A673 (cell line): ENCODE results near the gene QKI. TPM values are rescaled to one million over a fixed set of nuclear protein-coding genes. Genes with fewer than 3 reads are reported as not detected.

ENCODE experiments used
- BruUV-seq: library from RNA; stranded (reverse); fragments of 400-500 nt; replicated peaks from 2 replicates; lab custom pipeline; 2021; lab: Mats Ljungman, UMichigan
- CTCF ChIA-PET: fragments of 300-600 bp; sonication (Branson Sonifier 250); formaldehyde crosslinking; loops from one replicate; lab custom pipeline; 2022; ENCODE audit warnings: antibody characterized with exemption; lab: Charles Lee
- POLR2A ChIA-PET: fragments of 300-600 bp; sonication (Branson Sonifier 250); formaldehyde crosslinking; loops from one replicate; lab custom pipeline; 2022; ENCODE audit warnings: antibody characterized with exemption; ENCODE audit not compliant: low non-redundant PET; lab: Charles Lee
- DNase-seq: peaks from one replicate; pipeline ENCODE4 v3.0.0-alpha.2; 2015; ENCODE audit warnings: low spot score
- H3K27ac ChIP-seq: fragments of 200-600 bp; sonication (generic); 2 replicates; pipeline ENCODE4 v1.5.1; 2016; ENCODE audit warnings: mixed run types, low read depth, mild to moderate bottlenecking, mixed read lengths, antibody characterized with exemption, low read length; ENCODE audit not compliant: poor library complexity, severe bottlenecking
- H3K27me3 ChIP-seq: fragments of 200-600 bp; sonication (generic); replicated peaks from 2 replicates; pipeline ENCODE4 v1.6.1; 2017; ENCODE audit warnings: mixed run types, low read depth, mild to moderate bottlenecking, mixed read lengths, antibody characterized with exemption, low read length; ENCODE audit not compliant: insufficient read depth, poor library complexity
- H3K36me3 ChIP-seq: fragments of 200-600 bp; sonication (generic); 2 replicates; pipeline ENCODE4 v1.6.1; 2016; ENCODE audit warnings: mixed run types, mild to moderate bottlenecking, mixed read lengths, antibody characterized with exemption, low read length; ENCODE audit not compliant: insufficient read depth, poor library complexity, severe bottlenecking
- H3K4me1 ChIP-seq: fragments of 200-600 bp; sonication (generic); 2 replicates; pipeline ENCODE4 v1.6.1; 2017; ENCODE audit warnings: mixed run types, mild to moderate bottlenecking, mixed read lengths, antibody characterized with exemption, low read length; ENCODE audit not compliant: insufficient read depth, poor library complexity, severe bottlenecking
- H3K4me3 ChIP-seq: fragments of 200-600 bp; sonication (generic); 2 replicates; pipeline ENCODE4 v1.5.1; 2016; ENCODE audit warnings: low read depth, mixed run types, mild to moderate bottlenecking, mixed read lengths, low read length; ENCODE audit not compliant: poor library complexity, severe bottlenecking
- H3K9me3 ChIP-seq: fragments of 200-600 bp; sonication (generic); 2 replicates; pipeline ENCODE4 v1.6.1; 2016; ENCODE audit warnings: mixed run types, low read depth, mild to moderate bottlenecking, mixed read lengths, antibody characterized with exemption, low read length; ENCODE audit not compliant: poor library complexity, severe bottlenecking
- CTCF ChIP-seq: fragments of 300-800, 200-600 bp; sonication (generic); conservative IDR thresholded peaks from 2 replicates; pipeline ENCODE4 v1.5.1; 2017; ENCODE audit warnings: low read depth, mild to moderate bottlenecking, antibody characterized with exemption, low read length, moderate library complexity, mixed read lengths
- EZH2 ChIP-seq: fragments of 200-600 bp; sonication (generic); IDR thresholded peaks from 2 replicates; pipeline ENCODE4 v1.6.1; 2017; ENCODE audit warnings: borderline replicate concordance, low read depth, mild to moderate bottlenecking, mixed read lengths, antibody characterized with exemption, low read length; ENCODE audit not compliant: poor library complexity, severe bottlenecking
- intact Hi-C: fragments of 100-400 bp; cut with micrococcal nuclease; formaldehyde crosslinking; loops from one replicate; pipeline ENCODE4 v1.10.0; 2022; ENCODE audit not compliant: unreplicated experiment
- total RNA-seq: library from RNA; stranded (reverse); gene quantifications from 2 replicates; pipeline ENCODE4 v1.2.3, GENCODE V29; 2021

Gene QKI
- total RNA-seq, 1 experiment from 2014 or later, result 128 TPM

GRCh38 chr6:163579111-163579879 lies 164.8 kb downstream of the QKI start:
- no peak for DNase-seq
- H3K36me3 ChIP-seq, result no peaks in the 10 kb centered on the region
- no peaks in the 10 kb centered on the region for H3K27me3 ChIP-seq
- no TSS peak for BruUV-seq
- ChIA-PET POLR2A (no interaction called here), CTCF (no interaction called here)
- intact Hi-C loops, result no loop called here
- no peak for TF ChIP-seq CTCF
- TF ChIP-seq EZH2, result no peak
- H3K27ac ChIP-seq, result no peak overlapping the region
- H3K4me1 ChIP-seq, result peaks cover 13% of the 10 kb centered on the region
- no peaks in the 10 kb centered on the region for H3K9me3 ChIP-seq
- no peak overlapping the region for H3K4me3 ChIP-seq

- POLR2A ChIA-PET, result no interaction called here
- CTCF ChIA-PET, result no interaction called here
- H3K4me1 ChIP-seq, result peaks cover 13% of the 10 kb centered on the region
- H3K27ac ChIP-seq, result no peak overlapping the region
- DNase-seq, result no peak
- TSS peak; percentile 6 for BruUV-seq
- intact Hi-C loops, result loop anchor here (10.0 kb wide), 1 partner anchor 155 kb away; no protein-coding TSS in a partner anchor
- H3K36me3 ChIP-seq, result no peaks in the 10 kb centered on the region
- TF ChIP-seq EZH2 (no peak), CTCF (peak; percentile 33)
- no peak overlapping the region for H3K4me3 ChIP-seq
- no peaks in the 10 kb centered on the region for H3K9me3 ChIP-seq
- H3K27me3 ChIP-seq, result no peaks in the 10 kb centered on the region
Measured at GRCh38 chr6:163579880-163580295, 165.4 kb downstream of the QKI start.

- ChIA-PET POLR2A (no interaction called here), CTCF (no interaction called here)
- no peak for DNase-seq
- H3K27me3 ChIP-seq, result no peaks in the 10 kb centered on the region
- no peaks in the 10 kb centered on the region for H3K36me3 ChIP-seq
- H3K9me3 ChIP-seq, result no peaks in the 10 kb centered on the region
- H3K27ac ChIP-seq, result no peak overlapping the region
- intact Hi-C loops, result loop anchor here (10.0 kb wide), 1 partner anchor 156 kb away; no protein-coding TSS in a partner anchor
- TF ChIP-seq EZH2 (no peak), CTCF (no peak)
- BruUV-seq, result no TSS peak
- H3K4me1 ChIP-seq, result peaks cover 13% of the 10 kb centered on the region
- H3K4me3 ChIP-seq, result no peak overlapping the region
Measured at GRCh38 chr6:163580311-163581030, 166.0 kb downstream of the QKI start.
